GM12878 (cell line): Measurements from ENCODE around the gene SH2D7. TPM values are rescaled to one million over a fixed set of nuclear protein-coding genes. Genes with fewer than 3 reads are reported as not detected.

ENCODE experiments used
- ATAC-seq: fragments of 200-7000 bp; cut with Tn5 transposase; 3 replicates; pipeline ENCODE4 v1.9.1; 2020; ENCODE audit warnings: mild to moderate bottlenecking, moderate library complexity
- BruUV-seq: library from RNA; stranded (reverse); fragments of 400-500 nt; replicated peaks from 2 replicates; lab custom pipeline; 2021; lab: Mats Ljungman, UMichigan
- CTCF ChIA-PET: fragments of 300-600 bp; sonication (Branson Sonifier 250); formaldehyde crosslinking; extraction: SDS; loops from one replicate; lab custom pipeline; 2021; ENCODE audit warnings: inconsistent platforms; lab: Yijun Ruan, JAX
- POLR2A ChIA-PET: fragments of 350-600 bp; formaldehyde crosslinking; extraction: SDS; loops from one replicate; lab custom pipeline; 2021; ENCODE audit warnings: inconsistent platforms; lab: Charles Lee
- RAD21 ChIA-PET: fragments of 300-600 bp; sonication (Branson Sonifier 250); formaldehyde crosslinking; loops from one replicate; lab custom pipeline; 2023; ENCODE audit warnings: antibody characterized with exemption; ENCODE audit not compliant: unreplicated experiment; lab: Charles Lee
- SMC1A ChIA-PET: fragments of 300-600 bp; sonication (Branson Sonifier 250); formaldehyde crosslinking; loops from one replicate; lab custom pipeline; 2023; ENCODE audit not compliant: unreplicated experiment, uncharacterized antibody; lab: Charles Lee
- DNase-seq: peaks from one replicate; pipeline ENCODE4 v3.0.0-alpha.2; 2011; ENCODE audit warnings: low read depth, low spot score
- FAIRE-seq: peaks from 3 replicates; lab custom pipeline; 2011; peaks lifted over from hg19 to GRCh38; lab: Jason Lieb, UNC
- H2AFZ ChIP-seq: 2 replicates; pipeline ENCODE4 v1.6.0; 2011; ENCODE audit warnings: low read depth, low read length, control low read depth; ENCODE audit not compliant: control insufficient read depth
- H3K27ac ChIP-seq: 2 replicates; pipeline ENCODE4 v1.5.1; 2011; ENCODE audit warnings: control low read depth; ENCODE audit not compliant: control insufficient read depth, insufficient read depth
- H3K27me3 ChIP-seq, 2 experiments: replicated peaks in 1 of 2; 2 replicates each; pipeline versions ENCODE4 v1.6.0 to v1.6.1; 2011; ENCODE audit warnings: low read length in 1 of 2; ENCODE audit not compliant: control insufficient read depth in 2 of 2, insufficient read depth in 2 of 2
- H3K36me3 ChIP-seq, 2 experiments: 2 replicates each; pipeline ENCODE4 v1.5.1; 2011; ENCODE audit warnings: low read length in 1 of 2; ENCODE audit not compliant: control insufficient read depth in 2 of 2, insufficient read depth in 2 of 2
- H3K4me1 ChIP-seq: 2 replicates; pipeline ENCODE4 v1.6.1; 2011; ENCODE audit warnings: mild to moderate bottlenecking, low read length, moderate library complexity, mixed read lengths; ENCODE audit not compliant: control insufficient read depth, insufficient read depth
- H3K4me2 ChIP-seq: 2 replicates; pipeline ENCODE4 v1.6.0; 2011; ENCODE audit warnings: control low read depth; ENCODE audit not compliant: control insufficient read depth, insufficient read depth
- H3K4me3 ChIP-seq: fragments of 200-600 bp; sonication (generic); 2 replicates; pipeline ENCODE4 v1.5.1; 2016
- H3K79me2 ChIP-seq: 2 replicates; pipeline ENCODE4 v1.6.0; 2011; ENCODE audit warnings: low read length; ENCODE audit not compliant: control insufficient read depth, insufficient read depth
- H3K9ac ChIP-seq: 2 replicates; pipeline ENCODE4 v1.8.0; 2011; ENCODE audit warnings: low read length, control low read depth, mixed read lengths; ENCODE audit not compliant: control insufficient read depth, insufficient read depth
- H3K9me3 ChIP-seq: replicated peaks from 3 replicates; pipeline ENCODE4 v1.5.1; 2011; ENCODE audit warnings: mild to moderate bottlenecking, low read length; ENCODE audit not compliant: control insufficient read depth, insufficient read depth
- H4K20me1 ChIP-seq: 2 replicates; pipeline ENCODE4 v1.6.0; 2011; ENCODE audit not compliant: control insufficient read depth, insufficient read depth
- CREB1 ChIP-seq: IDR thresholded peaks from 2 replicates; pipeline ENCODE4 v1.6.1; 2012; ENCODE audit warnings: low read depth, mild to moderate bottlenecking, inconsistent platforms
- NFXL1 ChIP-seq: fragments of 450-650 bp; IDR thresholded peaks from 2 replicates; pipeline ENCODE4 v1.6.1; 2017; ENCODE audit warnings: antibody characterized with exemption, mild to moderate bottlenecking, borderline replicate concordance
- RCOR1 ChIP-seq: conservative IDR thresholded peaks from 2 replicates; pipeline ENCODE4 v1.6.1; 2012; ENCODE audit warnings: low read depth, low read length, improper control_type of control experiment
- TCF12 ChIP-seq: IDR thresholded peaks from 2 replicates; pipeline ENCODE4 v1.6.1; 2011; ENCODE audit warnings: low read depth, mild to moderate bottlenecking, low read length
- TCF3 ChIP-seq: IDR thresholded peaks from 2 replicates; pipeline ENCODE4 v1.6.1; 2012; ENCODE audit warnings: low read depth, mild to moderate bottlenecking, low read length, borderline replicate concordance; ENCODE audit not compliant: insufficient read depth
- WGBS: methylation state at CpG from one replicate; pipeline ENCODE4 v1.1.6; 2016; ENCODE audit warnings: low lambda C conversion rate; ENCODE audit not compliant: insufficient replicate concordance, insufficient coverage; ENCODE audit errors: missing lambda C conversion rate; 5-methylcytosine and 5-hydroxymethylcytosine counted together
- in situ Hi-C: fragments of 300-500 bp; cut with MboI; formaldehyde crosslinking; loops from 9 replicates; pipeline ENCODE4 v1.14.3; 2018; ENCODE audit warnings: mixed read lengths
- intact Hi-C: fragments of 100-400 bp; cut with micrococcal nuclease; formaldehyde crosslinking; loops from one replicate; pipeline ENCODE4 v1.14.2; 2022; ENCODE audit not compliant: unreplicated experiment
- polyA plus RNA-seq, 11 experiments: library from polyadenylated mRNA; depleted of rRNA in 4 of 11; unstranded in 6 of 11; stranded (reverse) in 5 of 11; fragments of >200 nt; fragmentation: Nextera tagmentation in 4 of 11; fragmentation: Illumina TruSeq in 1 of 11; extraction: Ambion mirVana in 4 of 11; extraction: Trizol in 1 of 11; gene quantifications; 1 replicate in 1 of 11; 2 replicates in 10 of 11; pipeline versions ENCODE4 v1.2.1 to v1.2.3, GENCODE V29; 2011 to 2016; ENCODE audit warnings: inconsistent platforms in 2 of 11, missing spikeins in 2 of 11, low read depth in 1 of 11
- total RNA-seq, 4 experiments: library from RNA; depleted of rRNA in 3 of 4; stranded (reverse); fragments of >200 nt in 3 of 4; fragmentation: Illumina TruSeq in 1 of 4; extraction: Trizol in 1 of 4; gene quantifications; 2 replicates each; pipeline versions ENCODE4 v1.2.1 to v1.2.3, GENCODE V29; 2013 to 2021
- TF ChIP-seq, protein P1 (sequence below): IDR thresholded peaks from 2 replicates; pipeline ENCODE4 v1.6.1; 2011; ENCODE audit warnings: borderline replicate concordance, low read depth, mild to moderate bottlenecking, moderate library complexity, mixed read lengths, low read length; ENCODE audit not compliant: insufficient read depth; ENCODE audit errors: extremely low read length

The SH2D7 gene
- total and polyA plus RNA-seq, 10 of the 15 experiments (the other 5 are each of a cell fraction or from before 2014, with no cell fraction given), result 0.04 to 0.06 TPM; not detected in 8

DNA sequence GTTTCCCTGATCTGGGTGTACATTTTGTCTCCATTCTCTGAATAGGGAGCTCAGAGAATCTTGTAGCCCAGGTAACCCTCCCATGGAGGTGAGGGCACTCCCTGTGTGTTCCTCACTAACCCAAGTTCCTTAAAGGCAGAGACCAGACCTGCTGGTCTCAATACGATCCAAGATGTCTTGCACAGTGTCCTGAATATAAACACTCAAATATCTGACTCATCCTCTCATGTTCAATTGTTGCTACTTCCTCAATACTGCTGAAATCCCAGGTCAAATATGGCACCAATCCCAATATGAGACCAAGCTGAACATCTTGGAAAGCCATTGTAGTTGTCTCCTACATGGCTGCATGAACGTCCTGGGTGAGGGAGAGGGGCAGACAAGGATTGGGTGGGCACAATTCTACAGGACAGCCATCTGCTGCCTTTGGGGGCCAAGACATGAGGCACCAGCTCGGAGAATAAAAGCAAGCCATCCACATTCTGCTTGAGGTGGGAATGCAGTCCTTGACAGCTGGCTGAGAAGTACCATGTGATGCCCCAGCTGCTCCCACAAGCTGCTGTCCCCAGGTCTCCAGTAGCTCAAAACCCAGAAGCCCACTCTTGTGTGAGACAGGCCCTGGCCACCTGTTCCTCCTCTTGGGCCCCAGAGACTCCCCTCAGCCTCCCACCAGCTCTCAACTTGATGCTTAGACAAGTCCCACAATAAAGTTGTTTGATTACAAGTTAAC, 33.1 kb upstream of the SH2D7 start:
- peak overlapping the region; percentile 7; the same call in 1 of the 2 replicates for H3K4me2 ChIP-seq
- no peaks in the 10 kb centered on the region for H3K27me3 ChIP-seq
- ChIA-PET POLR2A (interaction anchor here (0.9 to 5.7 kb wide), 6 partner anchors 9 to 27 kb away, joined by 3 to 50 read pairs (median 4); no protein-coding TSS in a partner anchor), CTCF (interaction anchor here (0.8 to 8.2 kb wide), 11 partner anchors 9 to 149 kb away, joined by 3 to 87 read pairs (median 4); no protein-coding TSS in a partner anchor), RAD21 (interaction anchor here (0.9 to 1.6 kb wide), 8 partner anchors 9 to 41 kb away, joined by 3 to 12 read pairs (median 4); no protein-coding TSS in a partner anchor), SMC1A (interaction anchor here (1.0 to 8.1 kb wide), 10 partner anchors 10 to 55 kb away, joined by 3 to 119 read pairs (median 5); no protein-coding TSS in a partner anchor)
- no peak for FAIRE-seq
- H3K9me3 ChIP-seq, result no peaks in the 10 kb centered on the region
- H2AFZ ChIP-seq, result no peak overlapping the region
- H3K4me1 ChIP-seq, result peaks cover 61% of the 10 kb centered on the region
- intact Hi-C loops, result no loop called here
- 70% methylated on average over 3 of the region's 3 CpGs for WGBS
- BruUV-seq, result no TSS peak
- peak overlapping the region; percentile 7; the same call in 1 of the 2 replicates for H3K27ac ChIP-seq
- H3K9ac ChIP-seq, result no peak overlapping the region
- ATAC-seq, result no peak
- no peaks in the 10 kb centered on the region; a peak in 1 of 4 replicates for H3K36me3 ChIP-seq
- H4K20me1 ChIP-seq, result no peaks in the 10 kb centered on the region
- H3K4me3 ChIP-seq, result no peak overlapping the region
- in situ Hi-C loops, result no loop called here
- no peak for DNase-seq
- peaks cover 90% of the 10 kb centered on the region for H3K79me2 ChIP-seq
- TF ChIP-seq NFXL1, result no peak
- no peak for TF ChIP-seq RCOR1
- 0 out of 2 replicates have a peak, but pooled peaks have one; percentile 43 for TF ChIP-seq TCF12
- TF ChIP-seq, protein P1, sequence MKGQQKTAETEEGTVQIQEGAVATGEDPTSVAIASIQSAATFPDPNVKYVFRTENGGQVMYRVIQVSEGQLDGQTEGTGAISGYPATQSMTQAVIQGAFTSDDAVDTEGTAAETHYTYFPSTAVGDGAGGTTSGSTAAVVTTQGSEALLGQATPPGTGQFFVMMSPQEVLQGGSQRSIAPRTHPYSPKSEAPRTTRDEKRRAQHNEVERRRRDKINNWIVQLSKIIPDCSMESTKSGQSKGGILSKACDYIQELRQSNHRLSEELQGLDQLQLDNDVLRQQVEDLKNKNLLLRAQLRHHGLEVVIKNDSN, result peak; percentile 4
- 0 out of 2 replicates have a peak, but pooled peaks have one; percentile 45 for TF ChIP-seq TCF3
- TF ChIP-seq CREB1, result no peak
